GM12878 (cell line): ENCODE results near the gene PEMT. TPM values are rescaled to one million over a fixed set of nuclear protein-coding genes. Genes with fewer than 3 reads are reported as not detected.

ENCODE experiments used
- ATAC-seq: fragments of 200-7000 bp; cut with Tn5 transposase; 3 replicates; pipeline ENCODE4 v1.9.1; 2020; ENCODE audit warnings: mild to moderate bottlenecking, moderate library complexity
- BruUV-seq: library from RNA; stranded (reverse); fragments of 400-500 nt; replicated peaks from 2 replicates; lab custom pipeline; 2021; lab: Mats Ljungman, UMichigan
- CTCF ChIA-PET: fragments of 300-600 bp; sonication (Branson Sonifier 250); formaldehyde crosslinking; extraction: SDS; loops from one replicate; lab custom pipeline; 2021; ENCODE audit warnings: inconsistent platforms; lab: Yijun Ruan, JAX
- POLR2A ChIA-PET: fragments of 350-600 bp; formaldehyde crosslinking; extraction: SDS; loops from one replicate; lab custom pipeline; 2021; ENCODE audit warnings: inconsistent platforms; lab: Charles Lee
- RAD21 ChIA-PET: fragments of 300-600 bp; sonication (Branson Sonifier 250); formaldehyde crosslinking; loops from one replicate; lab custom pipeline; 2023; ENCODE audit warnings: antibody characterized with exemption; ENCODE audit not compliant: unreplicated experiment; lab: Charles Lee
- SMC1A ChIA-PET: fragments of 300-600 bp; sonication (Branson Sonifier 250); formaldehyde crosslinking; loops from one replicate; lab custom pipeline; 2023; ENCODE audit not compliant: unreplicated experiment, uncharacterized antibody; lab: Charles Lee
- DNase-seq: peaks from one replicate; pipeline ENCODE4 v3.0.0-alpha.2; 2011; ENCODE audit warnings: low read depth, low spot score
- FAIRE-seq: peaks from 3 replicates; lab custom pipeline; 2011; peaks lifted over from hg19 to GRCh38; lab: Jason Lieb, UNC
- H2AFZ ChIP-seq: 2 replicates; pipeline ENCODE4 v1.6.0; 2011; ENCODE audit warnings: low read depth, low read length, control low read depth; ENCODE audit not compliant: control insufficient read depth
- H3K27ac ChIP-seq: 2 replicates; pipeline ENCODE4 v1.5.1; 2011; ENCODE audit warnings: control low read depth; ENCODE audit not compliant: control insufficient read depth, insufficient read depth
- H3K27me3 ChIP-seq, 2 experiments: replicated peaks in 1 of 2; 2 replicates each; pipeline versions ENCODE4 v1.6.0 to v1.6.1; 2011; ENCODE audit warnings: low read length in 1 of 2; ENCODE audit not compliant: control insufficient read depth in 2 of 2, insufficient read depth in 2 of 2
- H3K36me3 ChIP-seq, 2 experiments: 2 replicates each; pipeline ENCODE4 v1.5.1; 2011; ENCODE audit warnings: low read length in 1 of 2; ENCODE audit not compliant: control insufficient read depth in 2 of 2, insufficient read depth in 2 of 2
- H3K4me1 ChIP-seq: 2 replicates; pipeline ENCODE4 v1.6.1; 2011; ENCODE audit warnings: mild to moderate bottlenecking, low read length, moderate library complexity, mixed read lengths; ENCODE audit not compliant: control insufficient read depth, insufficient read depth
- H3K4me2 ChIP-seq: 2 replicates; pipeline ENCODE4 v1.6.0; 2011; ENCODE audit warnings: control low read depth; ENCODE audit not compliant: control insufficient read depth, insufficient read depth
- H3K4me3 ChIP-seq: fragments of 200-600 bp; sonication (generic); 2 replicates; pipeline ENCODE4 v1.5.1; 2016
- H3K79me2 ChIP-seq: 2 replicates; pipeline ENCODE4 v1.6.0; 2011; ENCODE audit warnings: low read length; ENCODE audit not compliant: control insufficient read depth, insufficient read depth
- H3K9ac ChIP-seq: 2 replicates; pipeline ENCODE4 v1.8.0; 2011; ENCODE audit warnings: low read length, control low read depth, mixed read lengths; ENCODE audit not compliant: control insufficient read depth, insufficient read depth
- H3K9me3 ChIP-seq: replicated peaks from 3 replicates; pipeline ENCODE4 v1.5.1; 2011; ENCODE audit warnings: mild to moderate bottlenecking, low read length; ENCODE audit not compliant: control insufficient read depth, insufficient read depth
- H4K20me1 ChIP-seq: 2 replicates; pipeline ENCODE4 v1.6.0; 2011; ENCODE audit not compliant: control insufficient read depth, insufficient read depth
- HDGF ChIP-seq: fragments of 450-650 bp; IDR thresholded peaks from 2 replicates; pipeline ENCODE4 v1.6.1; 2016; ENCODE audit warnings: antibody characterized with exemption
- POLR2A ChIP-seq: IDR thresholded peaks from 2 replicates; pipeline ENCODE4 v1.6.1; 2011; ENCODE audit warnings: low read depth, mild to moderate bottlenecking, low read length
- RBBP5 ChIP-seq: fragments of 200-600 bp; sonication (generic); conservative IDR thresholded peaks from 2 replicates; pipeline ENCODE4 v1.6.1; 2016
- YBX1 ChIP-seq: fragments of 450-650 bp; IDR thresholded peaks from 2 replicates; pipeline ENCODE4 v1.6.1; 2016; ENCODE audit warnings: antibody characterized with exemption
- WGBS: methylation state at CpG from one replicate; pipeline ENCODE4 v1.1.6; 2016; ENCODE audit warnings: low lambda C conversion rate; ENCODE audit not compliant: insufficient replicate concordance, insufficient coverage; ENCODE audit errors: missing lambda C conversion rate; 5-methylcytosine and 5-hydroxymethylcytosine counted together
- in situ Hi-C: fragments of 300-500 bp; cut with MboI; formaldehyde crosslinking; loops from 9 replicates; pipeline ENCODE4 v1.14.3; 2018; ENCODE audit warnings: mixed read lengths
- intact Hi-C: fragments of 100-400 bp; cut with micrococcal nuclease; formaldehyde crosslinking; loops from one replicate; pipeline ENCODE4 v1.14.2; 2022; ENCODE audit not compliant: unreplicated experiment
- polyA plus RNA-seq, 11 experiments: library from polyadenylated mRNA; depleted of rRNA in 4 of 11; unstranded in 6 of 11; stranded (reverse) in 5 of 11; fragments of >200 nt; fragmentation: Nextera tagmentation in 4 of 11; fragmentation: Illumina TruSeq in 1 of 11; extraction: Ambion mirVana in 4 of 11; extraction: Trizol in 1 of 11; gene quantifications; 1 replicate in 1 of 11; 2 replicates in 10 of 11; pipeline versions ENCODE4 v1.2.1 to v1.2.3, GENCODE V29; 2011 to 2016; ENCODE audit warnings: inconsistent platforms in 2 of 11, missing spikeins in 2 of 11, low read depth in 1 of 11
- total RNA-seq, 4 experiments: library from RNA; depleted of rRNA in 3 of 4; stranded (reverse); fragments of >200 nt in 3 of 4; fragmentation: Illumina TruSeq in 1 of 4; extraction: Trizol in 1 of 4; gene quantifications; 2 replicates each; pipeline versions ENCODE4 v1.2.1 to v1.2.3, GENCODE V29; 2013 to 2021

PEMT gene
- total and polyA plus RNA-seq, 10 of the 15 experiments (the other 5 are each of a cell fraction or from before 2014, with no cell fraction given), result 2.8 to 44.7 (median 25.4) TPM

DNA sequence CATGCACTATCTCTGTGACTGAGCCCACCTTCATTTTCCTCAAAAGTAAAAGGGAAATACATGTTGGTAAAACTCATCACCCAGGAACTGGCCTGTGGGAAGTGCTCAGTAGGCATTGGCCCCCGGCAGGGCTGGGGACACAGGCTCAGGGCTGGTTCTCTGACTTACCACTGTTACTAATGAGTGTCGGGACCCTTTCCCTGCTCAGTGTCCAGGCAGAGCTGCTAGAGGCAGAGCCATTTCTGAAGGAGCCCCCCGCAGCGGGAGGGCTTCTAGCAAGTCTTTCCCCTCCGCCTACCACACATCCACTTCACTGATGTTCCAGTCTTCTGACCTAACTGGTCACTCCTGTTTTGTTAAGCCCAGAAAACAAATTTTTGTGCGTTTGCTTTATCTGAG lies 1.7 kb upstream of the PEMT start:
- SMC1A ChIA-PET, result interaction anchor here (1.5 kb wide), 1 partner anchor 49 kb away, joined by 4 read pairs; no protein-coding TSS in a partner anchor
- no peak overlapping the region for H3K9ac ChIP-seq

DNA sequence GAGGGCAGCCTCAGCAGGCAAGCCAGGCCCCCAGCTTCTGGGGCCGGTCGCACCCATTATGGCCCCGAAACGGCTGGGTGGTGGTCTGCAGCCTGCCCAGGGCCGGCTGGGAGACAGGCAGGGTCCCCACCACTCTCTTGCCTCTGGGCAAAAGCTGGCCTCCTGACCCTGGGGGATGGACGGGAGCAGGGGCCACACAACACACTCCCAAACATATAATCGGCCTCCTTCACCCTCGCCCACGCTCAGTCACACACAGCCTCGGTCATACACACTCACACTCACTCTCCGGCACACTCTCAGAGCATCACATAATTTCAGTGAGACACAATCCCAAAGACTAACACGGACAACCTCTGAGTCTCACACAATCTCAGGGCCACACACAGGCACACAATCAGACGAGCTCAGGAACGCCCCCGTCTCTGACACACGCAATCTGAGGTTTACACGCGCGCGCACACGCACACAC lies 589 bp downstream of the PEMT start:
- H3K27me3 ChIP-seq, result no peaks in the 10 kb centered on the region
- POLR2A ChIA-PET, result interaction anchor here (0.7 to 1.3 kb wide), 2 partner anchors 17 to 387 kb away, joined by 3 to 5 read pairs; no protein-coding TSS in a partner anchor
- FAIRE-seq, result no peak
- under 1% methylated on average over 21 of the region's 21 CpGs for WGBS
- peak overlapping the region; percentile 62 for H3K9ac ChIP-seq
- H3K4me1 ChIP-seq, result peaks cover 7% of the 10 kb centered on the region
- peaks cover 2% of the 10 kb centered on the region for H3K79me2 ChIP-seq
- DNase-seq, result no peak
- H3K4me3 ChIP-seq, result peak overlapping the region; percentile 88
- ATAC-seq, result no peak
- in situ Hi-C loops (loop anchor here (5.0 kb wide), 1 partner anchor 51 kb away; no protein-coding TSS in a partner anchor), intact Hi-C loops (no loop called here)
- H3K9me3 ChIP-seq, result no peaks in the 10 kb centered on the region
- TF ChIP-seq HDGF (peak; percentile 52; the same call in 1 of the 2 replicates), POLR2A (peak; percentile 10; the same call in 1 of the 2 replicates), RBBP5 (no peak)
- no peaks in the 10 kb centered on the region for H3K36me3 ChIP-seq
- BruUV-seq, result TSS peak; percentile 65
- H3K4me2 ChIP-seq, result peak overlapping the region; percentile 70
- peak overlapping the region; percentile 94 for H2AFZ ChIP-seq
- peak overlapping the region; percentile 66 for H3K27ac ChIP-seq
- no peaks in the 10 kb centered on the region for H4K20me1 ChIP-seq
- CTCF ChIA-PET, result interaction anchor here (0.6 to 2.0 kb wide), 3 partner anchors 35 to 94 kb away, joined by 3 to 7 read pairs (median 3); no protein-coding TSS in a partner anchor
- SMC1A ChIA-PET, result interaction anchor here (0.6 kb wide), 1 partner anchor 379 kb away, joined by 3 read pairs; no protein-coding TSS in a partner anchor
- RAD21 ChIA-PET, result no interaction called here

More for the DNA sequence above, 1.7 kb upstream of the PEMT start:
- DNase-seq (no peak), FAIRE-seq (no peak), ATAC-seq (no peak)
- in situ Hi-C loops (loop anchor here (5.0 kb wide), 1 partner anchor 49 kb away; no protein-coding TSS in a partner anchor), intact Hi-C loops (no loop called here)
- H3K4me2 ChIP-seq, result peak overlapping the region; percentile 93; the same call in 1 of the 2 replicates
- H4K20me1 ChIP-seq, result no peaks in the 10 kb centered on the region
- no peak for TF ChIP-seq YBX1
- H3K4me1 ChIP-seq, result peaks cover 7% of the 10 kb centered on the region
- no TSS peak for BruUV-seq
- no peaks in the 10 kb centered on the region for H3K27me3 ChIP-seq
- no peaks in the 10 kb centered on the region for H3K36me3 ChIP-seq
- RAD21 ChIA-PET, result no interaction called here
- H3K79me2 ChIP-seq, result peaks cover 2% of the 10 kb centered on the region
- WGBS, result 79% methylated on average over 6 of the region's 6 CpGs
- no peaks in the 10 kb centered on the region for H3K9me3 ChIP-seq
- CTCF ChIA-PET, result no interaction called here
- no peak overlapping the region for H3K27ac ChIP-seq
- POLR2A ChIA-PET, result no interaction called here
- H2AFZ ChIP-seq, result no peak overlapping the region
- H3K4me3 ChIP-seq, result peak overlapping the region; percentile 98; the same call in 1 of the 2 replicates
